Immature natural killer cell (primary cell): ENCODE results near the gene CREBBP. TPM values are rescaled to one million over a fixed set of nuclear protein-coding genes. Genes with fewer than 3 reads are reported as not detected.
"Not testable (repeated sequence)": the region's sequence is repeated elsewhere in the genome, so short reads cannot be mapped to it uniquely, and the experiment has no call there.

Experiments used
- DNase-seq, 3 donors: peaks; one replicate each; pipeline ENCODE4 v3.0.0; 2022; ENCODE audit warnings: mixed read lengths in 1 of 3
- H3K27ac Mint-ChIP-seq, 6 donors: one replicate each; pipeline ENCODE4 v1.8.0; 2020; ENCODE audit warnings: mixed read lengths in 6 of 6, mild to moderate bottlenecking in 5 of 6, inconsistent platforms in 4 of 6, moderate library complexity in 3 of 6
- H3K27me3 Mint-ChIP-seq, 3 donors: one replicate each; pipeline ENCODE4 v1.8.0; 2020 to 2021; ENCODE audit warnings: low read depth in 3 of 3, mild to moderate bottlenecking in 3 of 3, mixed read lengths in 3 of 3, moderate library complexity in 3 of 3, inconsistent platforms in 1 of 3
- H3K36me3 Mint-ChIP-seq, 3 donors: one replicate each; pipeline ENCODE4 v1.8.0; 2020; ENCODE audit warnings: mixed read lengths in 3 of 3, inconsistent platforms in 2 of 3, mild to moderate bottlenecking in 2 of 3
- H3K4me1 Mint-ChIP-seq, 2 donors: one replicate each; pipeline ENCODE4 v1.8.0; 2020; ENCODE audit warnings: inconsistent platforms in 2 of 2, mild to moderate bottlenecking in 2 of 2, mixed read lengths in 2 of 2, moderate library complexity in 1 of 2
- H3K4me3 Mint-ChIP-seq, 5 donors: one replicate each; pipeline ENCODE4 v1.8.0; 2020; ENCODE audit warnings: mild to moderate bottlenecking in 5 of 5, mixed read lengths in 5 of 5, inconsistent platforms in 3 of 5, moderate library complexity in 3 of 5
- H3K9me3 Mint-ChIP-seq, 6 donors: one replicate each; pipeline ENCODE4 v1.8.0; 2020; ENCODE audit warnings: mild to moderate bottlenecking in 6 of 6, mixed read lengths in 6 of 6, inconsistent platforms in 4 of 6, moderate library complexity in 3 of 6
- polyA plus RNA-seq, 3 donors: library from polyadenylated mRNA; unstranded; fragments of 300-500 nt; fragmentation: Illumina TruSeq; gene quantifications; one replicate each; pipeline ENCODE4 v1.2.3, GENCODE V29; 2021

CREBBP gene
- 10 to 100 TPM in 1 of 3 donors, 1 to 10 TPM in 1, under 1 TPM in 1; 0.27 to 23.8 (median 3.9) TPM for polyA plus RNA-seq

DNA sequence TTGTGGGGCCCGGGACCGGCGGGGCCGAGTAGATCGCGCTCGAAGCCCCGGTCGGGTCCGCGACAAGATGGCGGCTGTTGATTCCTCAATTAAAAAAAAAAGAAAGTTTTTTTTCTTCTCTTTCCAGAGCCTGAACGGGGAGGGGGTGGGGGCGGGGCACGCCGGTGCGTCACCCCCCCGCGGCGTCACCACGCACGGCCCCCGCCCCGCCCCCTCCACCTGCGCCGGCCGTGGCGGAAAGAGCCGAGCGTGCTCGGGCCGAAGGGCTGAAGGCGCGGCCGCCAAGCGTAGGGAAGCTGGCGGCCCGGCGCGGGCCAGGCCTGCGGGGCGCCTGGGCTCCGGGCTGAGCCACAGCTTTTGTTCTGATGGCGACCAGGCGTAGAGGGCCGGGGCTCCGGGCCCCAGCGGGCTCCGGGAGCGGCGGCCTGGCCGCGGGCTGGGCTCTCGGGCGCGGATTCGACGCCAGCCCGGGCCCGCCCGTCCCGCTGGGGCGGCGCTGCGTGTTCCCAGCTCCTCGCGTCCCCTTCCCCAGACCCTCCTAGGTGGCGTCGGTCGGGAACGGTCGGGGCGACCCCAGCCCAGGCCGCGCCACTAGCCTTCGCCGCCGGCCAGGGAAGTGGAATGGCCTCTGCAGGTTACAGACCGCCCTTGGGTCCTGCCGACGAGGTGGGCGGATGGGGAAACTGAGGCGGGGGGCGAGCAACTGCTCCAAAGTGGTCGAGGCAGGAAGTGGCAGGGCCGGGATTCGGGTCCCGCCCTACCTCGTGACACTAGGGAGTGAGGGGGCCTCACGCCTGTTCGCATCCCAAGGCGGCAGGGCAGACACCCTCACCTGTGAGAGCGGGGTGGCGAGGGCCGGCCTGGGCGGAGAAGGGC, at the start of gene CREBBP:
TSS of gene CREBBP (minus strand) at position 91 of the 876 bp plus-strand sequence. CDS start 797 bp downstream, outside the sequence.
- H3K4me1 Mint-ChIP-seq: peaks cover 41 to 46% of the 10 kb centered on the region in 2 donors
- peak within 1 kb of the TSS in 5 of 6 donors; percentile 82 to 93 (median 92) for H3K27ac Mint-ChIP-seq
- H3K27me3 Mint-ChIP-seq: peaks cover 13 to 30% (median 19%) of the 10 kb centered on the region in 3 donors
- H3K9me3 Mint-ChIP-seq: no peaks in the 10 kb centered on the region
- H3K4me3 Mint-ChIP-seq: peak within 1 kb of the TSS; percentile 94 to 98 (median 95)
- H3K36me3 Mint-ChIP-seq: peaks cover 0 to 5% (median 0%) of the 10 kb centered on the region in 3 donors
- peak; percentile 86 to 90 (median 89) for DNase-seq

DNA sequence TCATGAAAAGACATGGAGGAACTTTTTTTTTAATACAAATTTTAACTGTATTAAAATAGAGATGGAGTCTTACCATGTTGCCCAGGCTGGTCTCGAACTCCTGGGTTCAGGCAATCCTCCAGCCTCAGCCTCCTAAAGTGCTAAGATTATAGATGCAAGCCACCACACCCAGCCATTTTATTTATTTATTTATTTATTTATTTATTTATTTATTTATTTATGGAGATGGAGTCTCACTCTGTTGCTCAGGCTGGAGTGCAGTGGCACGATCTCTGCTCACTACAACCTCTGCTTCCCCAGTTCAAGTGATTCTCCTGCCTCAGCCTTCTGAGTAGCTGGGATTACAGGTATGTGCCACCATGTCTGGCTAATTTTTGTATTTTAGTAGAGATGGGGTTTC, 46.6 kb upstream of the CREBBP start:
- not testable (repeated sequence) for H3K4me1 Mint-ChIP-seq, H3K9me3 Mint-ChIP-seq, H3K36me3 Mint-ChIP-seq, H3K27ac Mint-ChIP-seq, H3K27me3 Mint-ChIP-seq, DNase-seq, H3K4me3 Mint-ChIP-seq

DNA sequence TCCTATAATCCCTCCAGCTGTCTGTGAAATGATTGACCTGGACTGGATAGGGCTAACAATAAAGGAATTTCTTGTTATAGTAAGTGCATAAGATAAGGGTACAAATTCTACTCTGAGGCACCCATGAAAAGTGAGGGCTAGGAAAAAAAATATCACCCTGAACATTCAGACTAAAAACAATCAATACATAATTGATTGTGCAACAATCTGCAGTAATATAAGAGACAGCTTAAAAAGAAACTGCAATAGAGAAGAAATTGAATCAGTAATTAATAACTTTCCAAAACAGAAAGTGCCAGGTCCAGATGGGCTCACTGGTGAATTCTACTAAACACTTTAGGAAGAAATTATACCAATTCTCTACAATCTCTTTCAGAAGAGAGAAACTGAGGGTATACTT, 44.2 kb upstream of the CREBBP start:
- Mint-ChIP-seq H3K27ac (no peak overlapping the region), H3K36me3 (no peaks in the 10 kb centered on the region), H3K4me1 (no peaks in the 10 kb centered on the region), H3K4me3 (no peak overlapping the region), H3K9me3 (peaks cover 0 to 4% (median 0%) of the 10 kb centered on the region in 6 donors), H3K27me3 (peaks cover 3 to 7% (median 5%) of the 10 kb centered on the region in 3 donors)
- DNase-seq: no peak

DNA sequence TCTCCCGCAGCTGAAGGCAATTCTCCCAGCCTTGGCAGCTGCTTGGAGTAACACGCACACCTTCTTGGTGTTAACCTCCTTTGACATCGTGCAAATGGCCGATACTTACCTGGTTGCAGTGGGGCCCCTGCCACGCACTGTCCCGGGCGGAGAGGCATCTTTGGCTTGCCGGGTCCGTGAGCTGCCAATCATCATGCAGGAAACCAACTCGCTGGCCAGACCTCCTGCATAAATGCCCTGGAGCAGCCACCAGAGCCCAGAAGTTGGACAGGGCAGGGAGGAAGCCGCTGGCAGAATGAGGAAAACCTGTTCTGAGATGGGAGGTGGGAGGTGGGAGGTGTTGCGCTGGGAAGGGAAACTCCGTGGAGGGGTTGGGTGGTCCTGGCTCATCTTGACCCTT, 41.7 kb upstream of the CREBBP start:
- DNase-seq: no peak
- Mint-ChIP-seq H3K4me3 (no peak overlapping the region), H3K9me3 (peaks cover 3 to 16% (median 5%) of the 10 kb centered on the region in 6 donors), H3K27me3 (peaks cover 3 to 7% (median 5%) of the 10 kb centered on the region in 3 donors), H3K4me1 (no peaks in the 10 kb centered on the region), H3K27ac (no peak overlapping the region), H3K36me3 (peaks cover 0 to 5% (median 4%) of the 10 kb centered on the region in 3 donors)

DNA sequence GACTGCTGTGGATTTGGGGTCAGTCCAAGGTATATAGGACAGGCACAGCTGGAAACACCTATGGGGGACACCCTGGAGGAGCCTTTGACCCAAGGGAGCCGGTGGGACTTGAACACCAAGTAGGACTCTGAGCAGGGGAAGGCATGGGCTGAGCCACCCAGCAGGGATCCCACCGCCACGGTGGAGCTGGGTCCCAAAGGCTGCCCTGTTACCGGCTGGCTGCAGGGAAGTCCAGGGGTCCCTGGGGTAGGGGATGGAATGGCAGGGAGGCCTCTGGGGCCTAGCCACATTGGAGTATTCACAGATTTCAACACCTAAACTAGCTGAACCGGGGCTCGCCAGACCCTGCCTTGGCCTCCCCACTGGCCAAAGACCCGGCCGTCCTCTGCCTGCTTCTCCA, 39.7 kb upstream of the CREBBP start:
- DNase-seq: no peak
- H3K27me3 Mint-ChIP-seq: peaks cover 3 to 7% (median 5%) of the 10 kb centered on the region in 3 donors
- peaks cover 0 to 5% (median 4%) of the 10 kb centered on the region in 3 donors for H3K36me3 Mint-ChIP-seq
- no peak overlapping the region for H3K4me3 Mint-ChIP-seq
- H3K9me3 Mint-ChIP-seq: peaks cover 3 to 16% (median 5%) of the 10 kb centered on the region in 6 donors
- H3K4me1 Mint-ChIP-seq: no peaks in the 10 kb centered on the region
- H3K27ac Mint-ChIP-seq: no peak overlapping the region

DNA sequence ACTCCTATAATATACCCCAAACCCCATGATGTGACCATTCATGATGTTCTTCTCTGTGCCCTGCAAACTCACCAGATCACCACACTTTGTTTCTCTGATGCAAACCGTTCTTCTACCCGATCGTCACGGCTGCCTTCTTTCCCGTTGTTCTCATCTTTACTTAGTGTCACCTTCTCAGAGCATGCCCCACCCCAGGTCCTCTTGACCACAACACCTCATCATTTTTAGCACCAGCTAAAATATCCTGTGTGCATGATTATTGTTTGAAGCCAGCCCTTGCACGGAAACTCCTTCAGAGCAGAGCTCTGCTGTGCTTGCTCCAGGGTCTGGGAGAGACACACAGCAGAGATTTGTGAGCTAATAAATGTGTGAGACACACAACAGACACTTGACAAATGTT, 38.9 kb upstream of the CREBBP start:
- peaks cover 0 to 5% (median 4%) of the 10 kb centered on the region in 3 donors for H3K36me3 Mint-ChIP-seq
- no peak for DNase-seq
- no peak overlapping the region for H3K27ac Mint-ChIP-seq
- H3K4me1 Mint-ChIP-seq: no peaks in the 10 kb centered on the region
- peaks cover 3 to 7% (median 5%) of the 10 kb centered on the region in 3 donors for H3K27me3 Mint-ChIP-seq
- peaks cover 3 to 16% (median 5%) of the 10 kb centered on the region in 6 donors for H3K9me3 Mint-ChIP-seq
- H3K4me3 Mint-ChIP-seq: no peak overlapping the region

DNA sequence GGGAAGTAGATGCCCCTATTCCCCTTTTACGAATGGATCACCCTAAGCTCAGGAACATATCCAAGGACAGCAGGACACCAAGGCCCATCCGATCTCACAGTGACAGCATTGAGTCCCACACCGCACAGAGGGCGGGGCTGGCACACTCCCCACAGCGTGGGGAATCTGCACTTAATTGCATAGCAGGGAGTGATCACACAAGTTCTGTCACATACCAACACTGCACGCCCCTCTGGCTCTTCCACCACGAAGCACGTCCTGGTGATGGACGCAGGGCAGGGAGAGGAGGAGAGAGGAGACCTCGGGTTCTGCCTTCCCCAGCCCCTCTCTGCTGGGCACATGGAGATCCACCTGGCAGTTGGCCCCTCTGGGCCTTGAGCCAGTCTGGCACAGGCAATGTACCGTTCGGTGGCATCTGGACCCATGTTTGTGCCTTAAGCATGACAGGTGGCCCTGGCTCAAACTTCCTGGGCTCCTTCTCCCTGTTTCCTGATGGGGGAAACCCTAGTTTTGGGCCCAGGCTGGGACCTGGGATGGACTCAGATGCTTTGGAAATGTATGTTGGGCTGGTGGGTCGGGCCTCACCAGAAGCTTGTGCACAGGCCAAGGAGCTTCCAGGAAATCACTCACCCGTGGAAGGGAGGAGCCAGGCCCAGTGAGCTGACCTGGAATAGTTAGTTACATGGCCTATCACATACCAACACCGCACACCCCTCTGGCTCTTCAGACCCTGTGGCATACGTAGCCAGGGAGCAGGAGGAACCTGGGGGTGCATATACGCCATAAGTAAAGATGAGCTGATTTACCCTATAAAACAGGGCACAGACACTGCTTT, 35.1 kb upstream of the CREBBP start:
- Mint-ChIP-seq H3K27ac (no peak overlapping the region), H3K9me3 (peaks cover 3 to 14% (median 5%) of the 10 kb centered on the region in 6 donors), H3K27me3 (peaks cover 0 to 3% (median 0%) of the 10 kb centered on the region in 3 donors), H3K4me1 (no peaks in the 10 kb centered on the region), H3K4me3 (no peak overlapping the region), H3K36me3 (peaks cover 0 to 5% (median 4%) of the 10 kb centered on the region in 3 donors)
- DNase-seq: no peak

DNA sequence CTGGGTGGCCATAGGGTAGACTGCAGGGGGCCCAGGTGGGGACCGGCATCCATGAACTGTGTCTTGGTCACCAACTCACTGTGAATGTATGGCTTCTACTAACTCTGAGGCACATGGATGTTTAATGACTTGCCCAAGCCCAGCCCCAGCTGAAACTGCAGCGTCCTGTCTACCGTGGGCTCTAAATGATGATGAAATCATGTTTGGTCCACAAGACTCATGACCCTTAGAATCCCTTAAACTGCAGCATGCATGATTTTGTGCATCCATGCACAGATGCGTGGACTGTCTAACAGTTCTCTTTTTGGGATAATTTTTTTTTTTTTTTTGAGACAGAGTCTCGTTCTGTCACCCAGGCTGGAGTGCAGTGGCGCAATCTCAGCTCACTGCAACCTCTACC, 32.4 kb upstream of the CREBBP start:
- no peak for DNase-seq
- Mint-ChIP-seq H3K4me3 (no peak overlapping the region), H3K9me3 (no peaks in the 10 kb centered on the region), H3K36me3 (no peaks in the 10 kb centered on the region), H3K27ac (no peak overlapping the region), H3K27me3 (peaks cover 0 to 2% (median 2%) of the 10 kb centered on the region in 3 donors), H3K4me1 (no peaks in the 10 kb centered on the region)

DNA sequence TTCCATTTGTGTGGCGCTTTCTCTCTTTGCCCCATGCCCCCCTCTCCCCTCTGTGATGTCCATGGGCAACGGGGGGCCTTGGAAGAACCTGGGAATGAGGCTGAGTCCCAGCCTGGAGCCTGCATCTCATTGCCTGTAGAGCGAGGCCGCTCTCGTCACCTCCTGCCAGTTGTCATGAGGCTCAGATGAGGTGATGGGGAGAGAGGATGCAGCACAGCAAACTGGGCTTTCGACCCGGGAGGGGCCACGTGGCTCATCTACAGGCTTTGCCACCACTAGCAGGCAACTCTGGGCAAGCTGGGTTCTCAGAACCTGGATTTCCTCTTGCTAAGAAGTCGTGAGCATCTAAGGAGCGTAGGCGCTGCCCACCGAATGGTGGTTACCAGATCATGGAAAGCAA, 31.9 kb upstream of the CREBBP start:
- DNase-seq: no peak
- Mint-ChIP-seq H3K4me3 (no peak overlapping the region), H3K9me3 (no peaks in the 10 kb centered on the region), H3K27ac (no peak overlapping the region), H3K36me3 (no peaks in the 10 kb centered on the region), H3K4me1 (no peaks in the 10 kb centered on the region), H3K27me3 (peaks cover 0 to 3% (median 2%) of the 10 kb centered on the region in 3 donors)

DNA sequence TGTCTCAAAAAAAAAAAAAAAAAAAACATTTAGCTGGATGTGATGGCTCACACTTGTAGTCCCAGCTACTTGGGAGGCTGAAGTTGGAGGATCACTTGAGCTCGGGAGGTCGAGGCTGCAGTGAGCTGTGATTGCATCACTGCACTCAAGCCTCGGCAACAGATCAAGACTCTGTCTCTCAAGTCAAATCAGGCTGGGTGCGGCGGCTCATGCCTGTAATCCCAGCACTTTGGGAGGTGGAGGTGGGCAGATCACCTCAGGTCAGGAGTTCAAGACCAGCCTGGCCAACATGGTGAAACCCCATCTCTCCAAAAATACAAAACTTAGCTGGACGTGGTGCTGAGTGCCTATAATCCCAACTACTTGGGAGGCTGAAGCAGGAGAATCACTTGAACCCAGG, 31.2 kb upstream of the CREBBP start:
- H3K9me3 Mint-ChIP-seq, H3K36me3 Mint-ChIP-seq, DNase-seq, H3K27me3 Mint-ChIP-seq, H3K4me1 Mint-ChIP-seq, H3K4me3 Mint-ChIP-seq, H3K27ac Mint-ChIP-seq: not testable (repeated sequence)

DNA sequence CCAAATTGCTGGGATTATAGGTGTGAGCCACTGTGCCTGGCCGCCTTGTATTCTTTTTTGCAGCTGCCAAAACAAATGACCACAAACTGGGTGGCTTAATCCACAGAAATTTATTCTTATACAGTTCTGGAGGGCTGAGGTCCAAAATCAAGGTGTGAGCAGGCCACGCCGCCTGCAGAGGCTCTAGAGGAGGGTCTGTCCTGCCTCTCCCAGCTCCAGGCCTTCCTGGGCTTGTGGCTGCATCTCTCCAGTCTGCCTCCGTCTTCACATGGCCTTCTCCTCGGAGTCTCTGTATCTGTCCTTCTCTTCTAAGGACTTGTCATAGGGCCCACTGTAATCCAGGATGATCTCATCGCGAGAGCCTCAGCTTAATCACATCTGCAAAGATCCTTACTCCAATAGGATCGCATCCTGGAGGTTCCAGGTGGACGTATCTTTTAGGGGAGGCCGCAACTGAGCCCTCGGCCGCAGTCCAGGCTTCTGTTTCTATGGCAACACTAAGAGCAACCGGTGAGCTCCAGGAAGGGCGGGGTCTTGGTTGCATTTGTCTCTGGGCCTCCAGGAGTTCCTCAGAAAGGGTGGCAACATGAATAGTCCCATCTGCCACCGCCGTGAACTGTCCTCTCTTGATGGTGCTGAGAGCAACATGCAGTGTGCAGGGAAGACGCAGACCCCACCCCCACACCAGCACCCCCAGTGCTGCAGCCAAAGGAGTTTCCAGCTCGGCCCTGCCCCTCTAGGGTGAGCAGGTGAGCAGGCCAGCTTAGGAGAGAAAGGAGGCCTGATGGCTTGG, 29.5 kb upstream of the CREBBP start:
- DNase-seq: no peak
- H3K4me1 Mint-ChIP-seq: no peaks in the 10 kb centered on the region
- peaks cover 0 to 11% (median 3%) of the 10 kb centered on the region in 3 donors for H3K27me3 Mint-ChIP-seq
- H3K27ac Mint-ChIP-seq: no peak overlapping the region
- H3K4me3 Mint-ChIP-seq: no peak overlapping the region
- no peaks in the 10 kb centered on the region for H3K36me3 Mint-ChIP-seq
- no peaks in the 10 kb centered on the region for H3K9me3 Mint-ChIP-seq

DNA sequence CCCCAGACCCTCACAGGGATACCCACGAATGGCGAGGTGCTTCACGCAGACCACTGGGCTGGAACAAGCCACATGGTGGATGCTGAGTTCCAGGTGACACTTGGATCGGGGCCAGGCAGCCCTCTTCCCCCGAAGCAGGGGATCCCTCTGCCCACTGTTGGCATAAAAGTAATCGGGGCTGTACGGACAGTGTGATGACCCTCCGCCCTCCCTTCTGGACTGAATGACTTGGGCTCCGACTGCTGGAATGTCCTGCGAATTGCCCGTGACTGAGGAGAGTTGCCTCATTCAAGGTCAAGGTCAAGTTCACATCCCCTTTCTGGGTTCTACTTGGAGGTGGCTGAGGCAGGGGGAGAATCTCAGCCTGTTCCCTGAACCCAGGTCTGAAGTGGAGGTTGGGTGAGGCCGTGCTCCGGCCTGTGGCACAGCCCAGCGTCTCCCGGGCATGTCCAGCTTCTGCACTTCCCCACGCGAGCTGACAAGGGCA, 28.5 kb upstream of the CREBBP start:
- H3K4me3 Mint-ChIP-seq: no peak overlapping the region
- DNase-seq: no peak
- H3K27ac Mint-ChIP-seq: no peak overlapping the region
- H3K9me3 Mint-ChIP-seq: no peaks in the 10 kb centered on the region
- peaks cover 0 to 11% (median 3%) of the 10 kb centered on the region in 3 donors for H3K27me3 Mint-ChIP-seq
- no peaks in the 10 kb centered on the region for H3K36me3 Mint-ChIP-seq
- no peaks in the 10 kb centered on the region for H3K4me1 Mint-ChIP-seq

DNA sequence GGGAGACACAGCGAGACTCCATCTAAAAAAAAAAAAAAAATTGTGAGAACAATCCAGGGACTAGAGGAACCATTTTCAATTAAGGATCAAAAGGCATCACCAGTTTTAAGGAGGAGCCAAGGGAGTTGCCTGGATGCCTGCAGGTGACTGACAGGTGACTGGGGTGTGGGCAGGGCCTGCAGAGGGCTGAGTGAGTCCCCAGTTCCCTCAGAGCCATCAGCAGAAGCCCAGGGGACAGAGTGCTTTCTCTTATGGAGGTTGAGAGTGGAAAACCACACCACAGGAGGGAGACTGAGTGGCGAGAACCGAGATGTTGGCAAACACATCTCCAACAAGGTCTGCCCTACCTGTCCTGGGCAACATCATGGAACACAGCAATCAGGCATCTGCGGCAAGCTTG, 27.1 kb upstream of the CREBBP start:
- Mint-ChIP-seq H3K4me1 (no peaks in the 10 kb centered on the region), H3K4me3 (no peak overlapping the region), H3K27ac (no peak overlapping the region), H3K9me3 (no peaks in the 10 kb centered on the region), H3K36me3 (no peaks in the 10 kb centered on the region), H3K27me3 (peaks cover 3 to 11% (median 3%) of the 10 kb centered on the region in 3 donors)
- no peak for DNase-seq
